Measurements from ENCODE around the gene IRF2BP2.

Gene IRF2BP2

DNA sequence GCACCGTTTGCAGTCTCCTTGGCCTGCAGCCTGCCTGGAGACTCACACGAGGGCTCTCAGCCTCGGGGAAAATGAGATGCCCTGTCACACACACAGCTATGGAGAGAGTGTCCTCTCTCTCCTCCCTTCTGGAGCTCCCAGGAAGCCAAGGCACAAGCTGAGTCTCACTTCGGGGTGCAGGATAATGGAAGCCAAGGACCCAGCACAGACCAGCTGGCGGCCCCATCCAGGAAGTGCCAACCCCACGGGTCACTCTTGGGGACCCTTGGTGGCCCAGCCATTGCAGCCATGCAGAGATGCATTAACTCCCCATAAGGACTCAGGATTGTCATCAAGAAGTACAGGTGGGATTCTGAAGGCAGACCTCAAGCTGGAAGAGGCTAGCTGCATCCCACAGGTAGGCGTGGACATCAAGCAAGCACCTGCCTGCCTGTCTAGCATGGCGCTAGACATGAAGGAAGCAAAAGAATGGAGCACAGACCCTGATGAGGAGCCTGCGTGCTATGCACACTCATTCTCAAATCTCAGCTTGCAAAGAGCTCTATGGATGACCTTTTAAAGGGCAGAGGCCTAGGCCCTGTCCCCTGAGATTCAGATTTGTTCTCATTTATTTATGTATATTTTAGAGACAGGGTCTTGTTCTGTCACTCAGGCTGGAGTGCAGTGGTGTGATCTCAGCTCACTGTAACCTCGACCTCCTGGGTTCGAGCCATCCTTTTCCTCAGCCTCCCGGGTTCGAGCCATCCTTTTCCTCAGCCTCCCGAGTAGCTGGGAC lies 49.9 kb downstream of the IRF2BP2 start:
- FAIRE-seq = no peak

DNA sequence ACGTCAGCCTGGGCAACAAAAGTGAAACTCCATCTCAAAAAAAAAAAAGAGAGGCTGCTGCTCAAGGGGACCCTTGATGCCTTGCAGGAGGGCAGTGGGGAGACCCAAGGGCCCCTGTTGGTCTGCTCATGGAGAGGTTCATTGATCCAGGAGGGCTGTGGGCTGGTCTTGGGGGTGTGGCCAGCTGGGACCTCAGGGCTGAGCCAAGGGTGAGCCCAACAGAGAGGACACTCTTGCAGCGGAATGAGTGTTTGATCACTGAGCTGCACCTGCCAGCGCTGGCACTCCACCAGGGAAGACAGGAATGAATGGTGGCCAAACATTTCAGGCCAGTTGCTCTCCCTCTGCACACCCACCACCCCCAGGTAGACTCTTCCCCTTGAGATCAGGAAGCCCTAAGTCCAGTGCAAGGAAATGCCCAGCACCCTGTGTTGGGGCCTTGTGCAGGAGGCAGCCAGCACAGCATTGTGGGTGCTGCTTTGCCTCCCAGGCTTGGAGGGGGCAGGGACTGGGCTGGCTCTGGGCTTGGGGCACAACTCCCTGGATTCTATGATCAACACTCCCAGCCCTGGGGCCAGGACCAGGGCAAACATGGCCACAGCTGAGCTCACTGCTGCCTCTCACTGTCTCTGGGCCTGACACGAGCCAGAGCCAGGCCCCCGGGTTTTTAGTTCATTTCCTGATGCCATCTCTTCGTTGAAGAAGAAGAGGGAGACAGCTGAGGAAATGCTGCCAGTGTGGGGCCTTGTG lies 50.7 kb downstream of the IRF2BP2 start:
- no peak for FAIRE-seq
- no peak for DNase-seq (ENCODE audit: insufficient read length, low spot score)

More for the DNA sequence above, 49.9 kb downstream of the IRF2BP2 start:
- no peak for DNase-seq (ENCODE audit: insufficient read length, low spot score)

- no peak for DNase-seq (ENCODE audit: insufficient read length, low spot score)
- FAIRE-seq = no peak
These were observed 51.6 kb downstream of the IRF2BP2 start for GRCh38 chr1:234558330-234558836.

- FAIRE-seq = no peak
These were observed 53.6 kb downstream of the IRF2BP2 start for GRCh38 chr1:234556245-234556943.

GRCh38 chr1:234555390-234556024 lies 54.5 kb downstream of the IRF2BP2 start:
- DNase-seq (ENCODE audit: insufficient read length, low spot score) = no peak

More at GRCh38 chr1:234556245-234556943, 53.6 kb downstream of the IRF2BP2 start:
- DNase-seq (ENCODE audit: insufficient read length, low spot score) = no peak

DNA sequence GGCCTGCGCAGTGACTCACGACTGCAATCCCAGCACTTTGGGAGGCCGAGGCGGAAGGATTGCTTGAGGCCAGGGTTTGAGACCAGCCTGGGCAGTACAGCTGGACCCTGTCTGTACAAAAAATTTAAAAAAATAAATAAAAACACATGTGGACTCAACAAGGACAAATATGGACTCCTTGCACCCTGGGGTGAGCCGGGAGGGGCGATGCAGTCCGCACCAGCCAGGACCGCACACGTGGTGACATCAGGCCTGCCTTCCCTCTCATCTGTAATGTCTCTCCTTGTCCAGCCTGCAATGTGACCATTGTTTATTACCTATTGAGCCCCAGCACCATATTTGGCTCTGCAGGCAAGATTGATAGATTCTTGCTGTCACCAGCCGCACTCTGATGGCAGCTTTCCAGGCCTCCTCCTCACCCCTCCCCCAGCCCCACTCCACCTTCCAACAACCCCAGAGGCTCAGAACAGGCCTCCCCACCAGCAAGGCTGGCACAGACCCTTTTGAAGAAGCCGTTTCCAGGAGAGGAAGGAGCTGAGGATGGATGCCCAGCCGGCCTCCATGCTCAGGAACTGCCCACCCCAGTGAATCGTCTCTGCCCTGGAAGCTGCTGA lies 55.2 kb downstream of the IRF2BP2 start:
- DNase-seq (ENCODE audit: insufficient read length, low spot score) = no peak
- no peak for FAIRE-seq

More at GRCh38 chr1:234555390-234556024, 54.5 kb downstream of the IRF2BP2 start:
- peak; percentile 16 for FAIRE-seq

All from HTR-8/SVneo (cell line).